A673 (cell line): Measurements from ENCODE around the gene TP53BP1. TPM values are rescaled to one million over a fixed set of nuclear protein-coding genes. Genes with fewer than 3 reads are reported as not detected.

Experiments
- BruUV-seq: library from RNA; stranded (reverse); fragments of 400-500 nt; replicated peaks from 2 replicates; lab custom pipeline; 2021; lab: Mats Ljungman, UMichigan
- CTCF ChIA-PET: fragments of 300-600 bp; sonication (Branson Sonifier 250); formaldehyde crosslinking; loops from one replicate; lab custom pipeline; 2022; ENCODE audit warnings: antibody characterized with exemption; lab: Charles Lee
- POLR2A ChIA-PET: fragments of 300-600 bp; sonication (Branson Sonifier 250); formaldehyde crosslinking; loops from one replicate; lab custom pipeline; 2022; ENCODE audit warnings: antibody characterized with exemption; ENCODE audit not compliant: low non-redundant PET; lab: Charles Lee
- DNase-seq: peaks from one replicate; pipeline ENCODE4 v3.0.0-alpha.2; 2015; ENCODE audit warnings: low spot score
- H3K27ac ChIP-seq: fragments of 200-600 bp; sonication (generic); 2 replicates; pipeline ENCODE4 v1.5.1; 2016; ENCODE audit warnings: mixed run types, low read depth, mild to moderate bottlenecking, mixed read lengths, antibody characterized with exemption, low read length; ENCODE audit not compliant: poor library complexity, severe bottlenecking
- H3K27me3 ChIP-seq: fragments of 200-600 bp; sonication (generic); replicated peaks from 2 replicates; pipeline ENCODE4 v1.6.1; 2017; ENCODE audit warnings: mixed run types, low read depth, mild to moderate bottlenecking, mixed read lengths, antibody characterized with exemption, low read length; ENCODE audit not compliant: insufficient read depth, poor library complexity
- H3K36me3 ChIP-seq: fragments of 200-600 bp; sonication (generic); 2 replicates; pipeline ENCODE4 v1.6.1; 2016; ENCODE audit warnings: mixed run types, mild to moderate bottlenecking, mixed read lengths, antibody characterized with exemption, low read length; ENCODE audit not compliant: insufficient read depth, poor library complexity, severe bottlenecking
- H3K4me1 ChIP-seq: fragments of 200-600 bp; sonication (generic); 2 replicates; pipeline ENCODE4 v1.6.1; 2017; ENCODE audit warnings: mixed run types, mild to moderate bottlenecking, mixed read lengths, antibody characterized with exemption, low read length; ENCODE audit not compliant: insufficient read depth, poor library complexity, severe bottlenecking
- H3K4me3 ChIP-seq: fragments of 200-600 bp; sonication (generic); 2 replicates; pipeline ENCODE4 v1.5.1; 2016; ENCODE audit warnings: low read depth, mixed run types, mild to moderate bottlenecking, mixed read lengths, low read length; ENCODE audit not compliant: poor library complexity, severe bottlenecking
- H3K9me3 ChIP-seq: fragments of 200-600 bp; sonication (generic); 2 replicates; pipeline ENCODE4 v1.6.1; 2016; ENCODE audit warnings: mixed run types, low read depth, mild to moderate bottlenecking, mixed read lengths, antibody characterized with exemption, low read length; ENCODE audit not compliant: poor library complexity, severe bottlenecking
- CTCF ChIP-seq: fragments of 300-800, 200-600 bp; sonication (generic); conservative IDR thresholded peaks from 2 replicates; pipeline ENCODE4 v1.5.1; 2017; ENCODE audit warnings: low read depth, mild to moderate bottlenecking, antibody characterized with exemption, low read length, moderate library complexity, mixed read lengths
- EZH2 ChIP-seq: fragments of 200-600 bp; sonication (generic); IDR thresholded peaks from 2 replicates; pipeline ENCODE4 v1.6.1; 2017; ENCODE audit warnings: borderline replicate concordance, low read depth, mild to moderate bottlenecking, mixed read lengths, antibody characterized with exemption, low read length; ENCODE audit not compliant: poor library complexity, severe bottlenecking
- intact Hi-C: fragments of 100-400 bp; cut with micrococcal nuclease; formaldehyde crosslinking; loops from one replicate; pipeline ENCODE4 v1.10.0; 2022; ENCODE audit not compliant: unreplicated experiment
- total RNA-seq: library from RNA; stranded (reverse); gene quantifications from 2 replicates; pipeline ENCODE4 v1.2.3, GENCODE V29; 2021

The TP53BP1 gene
- total RNA-seq, 1 experiment from 2014 or later = 66.0 TPM

GRCh38 chr15:43508991-43509659 lies 16.2 kb upstream of the TP53BP1 start:
- ChIA-PET CTCF (no interaction called here), POLR2A (no interaction called here)
- H3K27me3 ChIP-seq = no peaks in the 10 kb centered on the region
- no peaks in the 10 kb centered on the region for H3K9me3 ChIP-seq
- peak overlapping the region; percentile 49 for H3K4me3 ChIP-seq
- no peak for TF ChIP-seq CTCF
- BruUV-seq = no TSS peak
- intact Hi-C loops = no loop called here
- H3K4me1 ChIP-seq = peaks cover 40% of the 10 kb centered on the region
- DNase-seq = no peak
- peak overlapping the region; percentile 71 for H3K27ac ChIP-seq
- no peaks in the 10 kb centered on the region for H3K36me3 ChIP-seq

GRCh38 chr15:43508421-43508820 lies 15.5 kb upstream of the TP53BP1 start:
- POLR2A ChIA-PET = no interaction called here
- Histone ChIP-seq H3K9me3 (no peaks in the 10 kb centered on the region), H3K27ac (no peak overlapping the region), H3K4me1 (peaks cover 35% of the 10 kb centered on the region), H3K36me3 (no peaks in the 10 kb centered on the region), H3K27me3 (no peaks in the 10 kb centered on the region), H3K4me3 (no peak overlapping the region)
- TF ChIP-seq EZH2 (no peak), CTCF (no peak)
- BruUV-seq = no TSS peak
- CTCF ChIA-PET = no interaction called here
- DNase-seq = no peak
- intact Hi-C loops = no loop called here

- H3K4me1 ChIP-seq = peaks cover 26% of the 10 kb centered on the region
- no peaks in the 10 kb centered on the region for H3K27me3 ChIP-seq
- CTCF ChIA-PET = no interaction called here
- H3K4me3 ChIP-seq = no peak overlapping the region
- BruUV-seq = no TSS peak
- no peaks in the 10 kb centered on the region for H3K9me3 ChIP-seq
- intact Hi-C loops = no loop called here
- peak; percentile 52 for DNase-seq
- H3K27ac ChIP-seq = peak overlapping the region; percentile 47
- POLR2A ChIA-PET = interaction anchor here (0.6 kb wide), 1 partner anchor 18 kb away, joined by 3 read pairs; no protein-coding TSS in a partner anchor
- H3K36me3 ChIP-seq = no peaks in the 10 kb centered on the region
- no peak for TF ChIP-seq EZH2
- no peak for TF ChIP-seq CTCF
These were observed 12.8 kb upstream of the TP53BP1 start for GRCh38 chr15:43505738-43506137.
